Smooth muscle cell (in vitro differentiated cells): ENCODE measurements around the gene NUDT22. TPM values are rescaled to one million over a fixed set of nuclear protein-coding genes. Genes with fewer than 3 reads are reported as not detected.

Experiments used
- DNase-seq: peaks from one replicate; lab custom pipeline; 2025; ENCODE audit not compliant: unreplicated experiment; lab: John Stamatoyannopoulos, UW
- H2AFZ ChIP-seq: fragments of 200-600 bp; sonication (generic); 2 replicates; pipeline ENCODE4 v1.6.0; 2016; ENCODE audit warnings: antibody characterized with exemption, low read depth, mild to moderate bottlenecking
- H3F3A ChIP-seq: fragments of 200-600 bp; sonication (generic); 2 replicates; pipeline ENCODE4 v1.6.0; 2017; ENCODE audit warnings: antibody characterized with exemption, low read depth
- H3K27ac ChIP-seq: fragments of 200-600 bp; sonication (generic); 2 replicates; pipeline ENCODE4 v1.5.1; 2016; ENCODE audit warnings: low read depth, mild to moderate bottlenecking
- H3K27me3 ChIP-seq: fragments of 200-600 bp; sonication (generic); 2 replicates; pipeline ENCODE4 v1.6.1; 2016; ENCODE audit warnings: low read depth, mild to moderate bottlenecking
- H3K36me3 ChIP-seq: fragments of 200-600 bp; sonication (generic); 2 replicates; pipeline ENCODE4 v1.5.1; 2016; ENCODE audit warnings: low read depth
- H3K4me1 ChIP-seq: fragments of 200-600 bp; sonication (generic); 2 replicates; pipeline ENCODE4 v1.5.1; 2016; ENCODE audit warnings: low read depth
- H3K4me2 ChIP-seq: fragments of 200-600 bp; sonication (generic); 2 replicates; pipeline ENCODE4 v1.6.0; 2016; ENCODE audit warnings: mild to moderate bottlenecking
- H3K4me3 ChIP-seq: fragments of 200-600 bp; sonication (generic); 2 replicates; pipeline ENCODE4 v1.5.1; 2016; ENCODE audit warnings: mild to moderate bottlenecking
- H3K79me2 ChIP-seq: fragments of 200-600 bp; sonication (generic); 2 replicates; pipeline ENCODE4 v1.6.0; 2016; ENCODE audit warnings: low read depth, mild to moderate bottlenecking
- H3K9ac ChIP-seq: fragments of 200-600 bp; sonication (generic); 2 replicates; pipeline ENCODE4 v1.6.0; 2016; ENCODE audit warnings: low read depth
- H3K9me3 ChIP-seq: fragments of 200-600 bp; sonication (generic); replicated peaks from 2 replicates; pipeline ENCODE4 v1.5.1; 2016; ENCODE audit warnings: low read depth
- H4K20me1 ChIP-seq: fragments of 200-600 bp; sonication (generic); 2 replicates; pipeline ENCODE4 v1.6.0; 2016; ENCODE audit warnings: low read depth
- WGBS: methylation state at CpG from one replicate; pipeline ENCODE4 v1.1.7; 2016; ENCODE audit warnings: low lambda C conversion rate; 5-methylcytosine and 5-hydroxymethylcytosine counted together
- polyA plus RNA-seq: library from polyadenylated mRNA; unstranded; fragments of >200 nt; fragmentation: Nextera tagmentation; extraction: Ambion mirVana; gene quantifications from 2 replicates; pipeline ENCODE4 v1.2.1, GENCODE V29; 2016
- total RNA-seq: library from RNA; depleted of rRNA; stranded (reverse); fragments of >200 nt; gene quantifications from 2 replicates; pipeline ENCODE4 v1.2.3, GENCODE V29; 2014
- TF ChIP-seq, protein P1 (sequence below): fragments of 200-600 bp; sonication (generic); IDR thresholded peaks from 2 replicates; pipeline ENCODE4 v1.5.1; 2017; ENCODE audit warnings: borderline replicate concordance, mild to moderate bottlenecking, antibody characterized with exemption; ENCODE audit not compliant: insufficient read depth, poor library complexity, severe bottlenecking

NUDT22 gene
- total and polyA plus RNA-seq, 2 experiments from 2014 or later = 51.5 to 82.1 TPM

DNA sequence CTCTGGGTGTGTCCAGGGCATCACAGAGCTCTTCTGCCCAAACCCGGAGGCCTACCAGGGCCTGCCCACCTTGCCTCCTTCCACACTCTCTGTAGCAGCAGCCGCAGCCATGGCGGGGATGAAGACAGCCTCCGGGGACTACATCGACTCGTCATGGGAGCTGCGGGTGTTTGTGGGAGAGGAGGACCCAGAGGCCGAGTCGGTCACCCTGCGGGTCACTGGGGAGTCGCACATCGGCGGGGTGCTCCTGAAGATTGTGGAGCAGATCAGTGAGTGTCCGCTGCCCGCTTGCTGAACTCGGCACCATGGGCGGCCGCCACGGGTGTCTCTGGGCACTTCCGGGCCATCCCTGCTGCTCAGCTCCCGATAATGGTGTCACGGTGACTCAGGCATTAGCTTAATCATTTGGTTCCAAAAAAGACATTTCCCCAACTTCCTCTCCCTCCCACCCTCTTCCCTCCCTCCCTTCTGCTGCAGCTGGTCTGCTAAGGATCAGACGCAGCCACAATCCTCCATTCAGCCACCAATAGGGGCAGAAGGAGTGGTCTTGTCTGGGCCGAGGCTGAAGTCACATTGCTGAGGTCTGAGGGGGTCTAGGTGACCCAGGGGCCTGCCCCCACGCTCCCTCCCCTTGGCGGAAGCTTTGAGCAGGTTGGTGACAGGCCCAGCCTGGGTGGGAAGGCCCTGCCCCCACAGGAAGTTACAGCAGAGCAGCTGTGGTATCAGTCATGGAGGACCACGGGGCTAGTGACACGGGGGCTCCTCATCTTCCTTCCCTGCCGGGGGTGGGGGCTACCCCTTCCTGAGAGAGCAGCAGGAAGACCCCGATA lies 18.6 kb upstream of the NUDT22 start:
- Histone ChIP-seq H3K4me2 (peak overlapping the region; percentile 21), H3K79me2 (no peaks in the 10 kb centered on the region), H3K27ac (peak overlapping the region; percentile 72), H3K4me3 (no peak overlapping the region), H3K36me3 (peaks cover 3% of the 10 kb centered on the region), H2AFZ (no peak overlapping the region), H3K4me1 (no peaks in the 10 kb centered on the region), H3K27me3 (no peaks in the 10 kb centered on the region), H3K9ac (peak overlapping the region; percentile 49), H3K9me3 (no peaks in the 10 kb centered on the region), H4K20me1 (peaks cover 4% of the 10 kb centered on the region), H3F3A (no peaks in the 10 kb centered on the region)
- TF ChIP-seq, protein P1, sequence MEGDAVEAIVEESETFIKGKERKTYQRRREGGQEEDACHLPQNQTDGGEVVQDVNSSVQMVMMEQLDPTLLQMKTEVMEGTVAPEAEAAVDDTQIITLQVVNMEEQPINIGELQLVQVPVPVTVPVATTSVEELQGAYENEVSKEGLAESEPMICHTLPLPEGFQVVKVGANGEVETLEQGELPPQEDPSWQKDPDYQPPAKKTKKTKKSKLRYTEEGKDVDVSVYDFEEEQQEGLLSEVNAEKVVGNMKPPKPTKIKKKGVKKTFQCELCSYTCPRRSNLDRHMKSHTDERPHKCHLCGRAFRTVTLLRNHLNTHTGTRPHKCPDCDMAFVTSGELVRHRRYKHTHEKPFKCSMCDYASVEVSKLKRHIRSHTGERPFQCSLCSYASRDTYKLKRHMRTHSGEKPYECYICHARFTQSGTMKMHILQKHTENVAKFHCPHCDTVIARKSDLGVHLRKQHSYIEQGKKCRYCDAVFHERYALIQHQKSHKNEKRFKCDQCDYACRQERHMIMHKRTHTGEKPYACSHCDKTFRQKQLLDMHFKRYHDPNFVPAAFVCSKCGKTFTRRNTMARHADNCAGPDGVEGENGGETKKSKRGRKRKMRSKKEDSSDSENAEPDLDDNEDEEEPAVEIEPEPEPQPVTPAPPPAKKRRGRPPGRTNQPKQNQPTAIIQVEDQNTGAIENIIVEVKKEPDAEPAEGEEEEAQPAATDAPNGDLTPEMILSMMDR = no peak
- WGBS = 58% methylated on average over 30 of the region's 30 CpGs
- DNase-seq = no peak

DNA sequence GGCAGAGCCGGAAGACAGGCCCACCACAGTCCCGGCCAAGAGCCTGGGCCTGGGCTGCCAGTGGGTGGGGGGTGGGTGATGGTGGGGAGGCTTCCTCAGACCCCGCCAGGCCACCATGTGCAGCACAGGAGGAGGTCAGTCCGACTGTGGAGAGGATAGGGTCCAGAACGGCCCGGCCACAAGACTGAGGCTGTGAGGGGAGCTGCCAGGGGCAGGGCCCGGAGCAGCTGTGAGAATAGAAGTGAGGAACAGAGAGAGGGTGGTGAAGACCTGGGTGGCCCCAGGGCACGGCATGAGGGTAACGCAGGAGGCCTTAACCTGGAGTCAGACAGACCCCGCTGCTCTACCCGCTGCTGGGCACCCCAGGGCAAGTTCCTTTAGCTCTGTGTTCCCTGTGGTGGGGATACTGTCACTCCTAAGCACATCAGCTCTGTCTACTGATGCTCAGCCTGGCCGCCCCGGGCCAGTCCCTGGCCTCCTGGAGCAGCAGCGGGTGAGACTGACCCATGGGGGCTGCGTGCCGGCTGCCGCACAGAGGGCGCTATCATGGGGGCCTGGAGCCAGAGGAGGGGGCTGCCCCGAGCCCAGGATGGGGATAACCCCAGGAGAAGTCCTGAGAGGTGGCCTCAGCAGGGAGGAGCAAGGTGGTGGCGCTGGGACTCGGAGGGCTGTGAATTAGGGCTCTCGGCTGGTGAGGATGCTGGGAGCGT lies 17.8 kb upstream of the NUDT22 start:
- no peaks in the 10 kb centered on the region for H3K27me3 ChIP-seq
- TF ChIP-seq, protein P1 = no peak
- peaks cover 3% of the 10 kb centered on the region for H3K36me3 ChIP-seq
- 93% methylated on average over 23 of the region's 23 CpGs for WGBS
- no peaks in the 10 kb centered on the region for H3K9me3 ChIP-seq
- H3K9ac ChIP-seq = peak overlapping the region; percentile 49
- peak overlapping the region; percentile 15 for H3K4me2 ChIP-seq
- H4K20me1 ChIP-seq = no peaks in the 10 kb centered on the region
- H3K27ac ChIP-seq = peak overlapping the region; percentile 47
- H3K4me1 ChIP-seq = no peaks in the 10 kb centered on the region
- H3K79me2 ChIP-seq = no peaks in the 10 kb centered on the region
- no peak overlapping the region for H3K4me3 ChIP-seq
- H3F3A ChIP-seq = no peaks in the 10 kb centered on the region
- no peak overlapping the region for H2AFZ ChIP-seq
- no peak for DNase-seq

DNA sequence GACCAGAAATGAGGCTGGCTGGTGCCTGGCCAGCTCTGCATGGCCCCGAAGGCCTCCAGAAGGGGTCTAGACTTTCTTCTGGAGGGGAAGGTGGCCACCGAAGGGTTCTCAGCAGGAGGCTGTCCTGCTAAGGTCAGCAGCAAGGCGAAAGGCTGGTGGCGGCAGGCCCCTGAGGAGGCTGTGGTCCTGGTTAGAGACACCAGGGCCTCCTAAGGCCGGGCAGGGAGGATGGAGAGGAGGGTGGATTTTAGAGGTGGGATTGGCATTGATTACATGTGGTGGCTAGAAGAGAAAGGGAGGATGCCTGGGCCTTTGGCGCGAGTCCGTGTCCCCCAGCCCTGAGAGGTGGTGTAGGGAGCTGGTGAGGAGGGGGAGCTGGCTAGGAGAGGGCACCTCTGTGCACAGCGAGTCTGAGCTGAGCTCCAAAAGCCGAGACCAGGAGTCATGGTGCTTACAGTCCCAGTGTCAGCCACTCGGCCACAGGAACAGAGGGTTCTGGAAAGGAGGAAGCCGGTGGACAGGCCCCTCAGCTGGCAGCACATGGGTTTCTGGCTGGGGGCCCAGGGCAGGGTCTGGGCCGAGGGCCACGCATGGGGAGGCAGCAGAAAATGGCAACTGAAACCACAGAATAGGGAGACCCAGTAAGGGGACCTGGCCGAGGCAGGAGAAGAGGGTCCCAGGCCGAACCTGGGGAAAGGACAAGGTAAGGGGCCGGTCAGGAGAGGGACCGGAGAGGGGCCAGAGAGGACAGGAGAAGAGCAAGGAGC lies 17.1 kb upstream of the NUDT22 start:
- H3K4me1 ChIP-seq = no peaks in the 10 kb centered on the region
- no peak overlapping the region for H3K4me3 ChIP-seq
- no peaks in the 10 kb centered on the region for H3K79me2 ChIP-seq
- DNase-seq = no peak
- no peak overlapping the region for H3K9ac ChIP-seq
- no peak overlapping the region for H3K4me2 ChIP-seq
- no peaks in the 10 kb centered on the region for H4K20me1 ChIP-seq
- no peak overlapping the region for H2AFZ ChIP-seq
- H3K27ac ChIP-seq = no peak overlapping the region
- TF ChIP-seq, protein P1 = no peak
- H3K9me3 ChIP-seq = no peaks in the 10 kb centered on the region
- no peaks in the 10 kb centered on the region for H3F3A ChIP-seq
- H3K27me3 ChIP-seq = no peaks in the 10 kb centered on the region
- 91% methylated on average over 14 of the region's 18 CpGs for WGBS
- H3K36me3 ChIP-seq = no peaks in the 10 kb centered on the region
